ENCODE measurements around the gene ACKR3. TPM values are rescaled to one million over a fixed set of nuclear protein-coding genes. Genes with fewer than 3 reads are reported as not detected.

ACKR3 gene
- total and polyA plus RNA-seq, 10 of the 15 experiments (the other 5 are each of a cell fraction or from before 2014, with no cell fraction given) = 3.0 to 154 (median 6.4) TPM

GRCh38 chr2:236569573-236569973 is at the start of gene ACKR3 (continued):
- TF ChIP-seq CTCF (IDR thresholded peaks at IDR 0.05 in 2 of 3, conservative IDR thresholded peaks at IDR 0.05 in 1 of 3; ENCODE audit: control insufficient read depth in 2 of 3, extremely low read depth in 1 of 3, insufficient read depth in 1 of 3, low read depth in 3 of 3, low read length in 3 of 3) (peak; percentile 59 to 92 (median 71)), TCF12 (IDR thresholded peaks at IDR 0.05; ENCODE audit: low read depth, low read length) (peak; percentile 69; the same call in 1 of the 2 replicates), SRF (IDR thresholded peaks at IDR 0.05; ENCODE audit: low read depth in 2 of 2, low read length in 2 of 2) (no peak), SP1 (IDR thresholded peaks at IDR 0.05; ENCODE audit: low read depth, low read length) (peak; percentile 40), IRF3 (IDR thresholded peaks at IDR 0.05) (no peak), IRF4 (IDR thresholded peaks at IDR 0.05; ENCODE audit: low read depth, low read length) (peak; percentile 67), MTA2 (IDR thresholded peaks at IDR 0.05; ENCODE audit: low read depth) (peak; percentile 82), NR2F1 (conservative IDR thresholded peaks at IDR 0.05) (0 out of 2 replicates have a peak, but pooled peaks have one; percentile 42), SIX5 (IDR thresholded peaks at IDR 0.05; ENCODE audit: low read depth, low read length, severe bottlenecking) (no peak), WRNIP1 (IDR thresholded peaks at IDR 0.05; ENCODE audit: borderline replicate concordance, low read depth, low read length) (no peak), TAF1 (IDR thresholded peaks at IDR 0.05; ENCODE audit: borderline replicate concordance, low read depth, low read length) (peak; percentile 64; the same call in 1 of the 2 replicates), ZBED1 (IDR thresholded peaks at IDR 0.05; ENCODE audit: borderline replicate concordance) (peak; percentile 63; the same call in 1 of the 2 replicates), CREM (IDR thresholded peaks at IDR 0.05; ENCODE audit: low read depth) (peak; percentile 69; the same call in 1 of the 2 replicates), RELB (IDR thresholded peaks at IDR 0.05; ENCODE audit: low read depth) (peak; percentile 95), SIN3A (IDR thresholded peaks at IDR 0.05; ENCODE audit: low read depth, low read length) (no peak), FOXK2 (IDR thresholded peaks at IDR 0.05) (peak; percentile 58), ETV6 (conservative IDR thresholded peaks at IDR 0.05 in 1 of 2, IDR thresholded peaks at IDR 0.05 in 1 of 2; ENCODE audit: borderline replicate concordance in 1 of 2, low read depth in 1 of 2) (peak in 1 of 2 experiments; percentile 83; a peak in 2 of 4 replicates), TBL1XR1 (IDR thresholded peaks at IDR 0.05; ENCODE audit: low read depth, low read length) (peak; percentile 93), MXI1 (IDR thresholded peaks at IDR 0.05; ENCODE audit: low read depth, low read length) (0 out of 2 replicates have a peak, but pooled peaks have one; percentile 10), TCF7 (IDR thresholded peaks at IDR 0.05; ENCODE audit: borderline replicate concordance) (no peak), CUX1 (IDR thresholded peaks at IDR 0.05; ENCODE audit: insufficient replicate concordance, low read depth, low read length) (peak; percentile 62)
